GM23338 (cell line): ENCODE results near the gene SRPK2. TPM values are rescaled to one million over a fixed set of nuclear protein-coding genes. Genes with fewer than 3 reads are reported as not detected.

Experiments
- ATAC-seq: fragments of 200-7000 bp; cut with Tn5 transposase; 3 replicates; pipeline ENCODE4 v1.9.1; 2020
- DNase-seq: peaks from one replicate; pipeline ENCODE4 v3.0.0-alpha.2; 2015; ENCODE audit warnings: low spot score
- H2AFZ ChIP-seq: fragments of 200-600 bp; sonication (generic); 2 replicates; pipeline ENCODE4 v1.8.0; 2016; ENCODE audit warnings: antibody characterized with exemption, mild to moderate bottlenecking, moderate library complexity
- H3F3A ChIP-seq: fragments of 200-600 bp; sonication (generic); replicated peaks from 2 replicates; pipeline ENCODE4 v1.8.0; 2017; ENCODE audit warnings: antibody characterized with exemption, mixed run types, low read depth
- H3K27ac ChIP-seq: fragments of 200-600 bp; sonication (generic); 2 replicates; pipeline ENCODE4 v1.6.1; 2016; ENCODE audit warnings: low read depth
- H3K27me3 ChIP-seq: fragments of 200-600 bp; sonication (generic); 2 replicates; pipeline ENCODE4 v1.8.0; 2016; ENCODE audit warnings: mild to moderate bottlenecking, mixed run types, moderate library complexity; ENCODE audit not compliant: insufficient read depth
- H3K36me3 ChIP-seq: fragments of 200-600 bp; sonication (generic); 2 replicates; pipeline ENCODE4 v1.8.0; 2016; ENCODE audit warnings: mild to moderate bottlenecking; ENCODE audit not compliant: insufficient read depth
- H3K4me1 ChIP-seq: fragments of 200-600 bp; sonication (generic); 2 replicates; pipeline ENCODE4 v1.8.0; 2016; ENCODE audit warnings: mild to moderate bottlenecking, moderate library complexity; ENCODE audit not compliant: insufficient read depth
- H3K4me2 ChIP-seq: fragments of 200-600 bp; sonication (generic); 2 replicates; pipeline ENCODE4 v1.7.1; 2017; ENCODE audit warnings: mixed run types
- H3K4me3 ChIP-seq: fragments of 200-600 bp; sonication (generic); 2 replicates; pipeline ENCODE4 v1.6.1; 2016; ENCODE audit warnings: mixed run types
- H3K79me2 ChIP-seq: fragments of 200-600 bp; sonication (generic); replicated peaks from 2 replicates; pipeline ENCODE4 v1.8.0; 2017; ENCODE audit warnings: mild to moderate bottlenecking; ENCODE audit not compliant: insufficient read depth
- H3K9me2 ChIP-seq: fragments of 200-600 bp; sonication (generic); 2 replicates; pipeline ENCODE4 v1.8.0; 2017; ENCODE audit not compliant: insufficient read depth
- H4K20me1 ChIP-seq: fragments of 200-600 bp; sonication (generic); replicated peaks from 2 replicates; pipeline ENCODE4 v1.8.0; 2017; ENCODE audit warnings: mild to moderate bottlenecking; ENCODE audit not compliant: insufficient read depth
- H3K27ac Mint-ChIP-seq: 2 replicates; pipeline ENCODE4 v1.8.0; 2020; ENCODE audit warnings: inconsistent platforms, mild to moderate bottlenecking, moderate library complexity, mixed read lengths
- H3K27me3 Mint-ChIP-seq: 3 replicates; pipeline ENCODE4 v1.8.0; 2022; ENCODE audit warnings: low read depth, mild to moderate bottlenecking, moderate library complexity, mixed read lengths, inconsistent platforms; ENCODE audit not compliant: insufficient read depth, poor library complexity
- H3K36me3 Mint-ChIP-seq: 3 replicates; pipeline ENCODE4 v1.8.0; 2021; ENCODE audit warnings: low read depth, mild to moderate bottlenecking, inconsistent platforms, moderate library complexity, mixed read lengths
- H3K4me1 Mint-ChIP-seq: 3 replicates; pipeline ENCODE4 v1.8.0; 2020; ENCODE audit warnings: mild to moderate bottlenecking, inconsistent platforms, mixed read lengths
- H3K4me3 Mint-ChIP-seq: 3 replicates; pipeline ENCODE4 v1.8.0; 2021; ENCODE audit warnings: moderate library complexity, mild to moderate bottlenecking, inconsistent platforms, mixed read lengths
- H3K9me3 Mint-ChIP-seq: 3 replicates; pipeline ENCODE4 v1.8.0; 2020; ENCODE audit warnings: moderate library complexity, mild to moderate bottlenecking, inconsistent platforms, mixed read lengths
- CREB1 ChIP-seq: fragments of 250-450 bp; sonication (Bioruptor Pico); IDR thresholded peaks from 2 replicates; pipeline ENCODE4 v1.5.0; 2020; ENCODE audit warnings: low read depth, mild to moderate bottlenecking, moderate library complexity
- EZH2 ChIP-seq: fragments of 200-600 bp; sonication (generic); IDR thresholded peaks from one replicate; pipeline ENCODE4 v1.8.0; 2017; ENCODE audit warnings: antibody characterized with exemption, mild to moderate bottlenecking, low read depth; ENCODE audit not compliant: unreplicated experiment
- EZH2phosphoT487 ChIP-seq: fragments of 200-600 bp; sonication (generic); IDR thresholded peaks from one replicate; pipeline ENCODE4 v1.8.1; 2018; ENCODE audit warnings: antibody characterized with exemption; ENCODE audit not compliant: unreplicated experiment
- JUNB ChIP-seq: IDR thresholded peaks from one replicate; pipeline ENCODE4 v1.6.1; 2016; ENCODE audit warnings: antibody characterized with exemption; ENCODE audit not compliant: unreplicated experiment
- NANOG ChIP-seq: IDR thresholded peaks from 2 replicates; pipeline ENCODE4 v1.6.1; 2016; ENCODE audit warnings: antibody characterized with exemption, borderline replicate concordance
- POLR2AphosphoS5 ChIP-seq: IDR thresholded peaks from 2 replicates; pipeline ENCODE4 v1.6.1; 2016; ENCODE audit warnings: antibody characterized with exemption, low read depth
- STAT1 ChIP-seq: IDR thresholded peaks from one replicate; pipeline ENCODE4 v1.6.1; 2016; ENCODE audit warnings: antibody characterized with exemption; ENCODE audit not compliant: unreplicated experiment
- ZNF114 ChIP-seq: fragments of 250-450 bp; sonication (Bioruptor Pico); IDR thresholded peaks from 2 replicates; pipeline ENCODE4 v1.5.0; 2020; ENCODE audit warnings: mild to moderate bottlenecking, moderate library complexity
- ZNF331 ChIP-seq: fragments of 250-450 bp; sonication (Bioruptor Pico); IDR thresholded peaks from 2 replicates; pipeline ENCODE4 v1.5.0; 2020; ENCODE audit warnings: low read depth, mild to moderate bottlenecking, moderate library complexity
- polyA plus RNA-seq: library from polyadenylated mRNA; unstranded; fragments of >200 nt; fragmentation: Nextera tagmentation; extraction: Ambion mirVana; gene quantifications from 2 replicates; pipeline ENCODE4 v1.2.1, GENCODE V29; 2016
- total RNA-seq: library from RNA; depleted of rRNA; stranded (reverse); fragments of >200 nt; shearing (Covaris generic); gene quantifications from 2 replicates; pipeline ENCODE4 v1.2.3, GENCODE V29; 2014
- TF ChIP-seq, protein P1 (sequence below): fragments of 250-450 bp; sonication (Bioruptor Pico); IDR thresholded peaks from 2 replicates; pipeline ENCODE4 v1.5.0; 2020; ENCODE audit warnings: mild to moderate bottlenecking, moderate library complexity
- TF ChIP-seq, protein P2 (sequence below): IDR thresholded peaks from one replicate; pipeline ENCODE4 v1.6.1; 2018; ENCODE audit warnings: antibody characterized with exemption; ENCODE audit not compliant: unreplicated experiment
- TF ChIP-seq, protein P3 (sequence below): IDR thresholded peaks from 2 replicates; pipeline ENCODE4 v1.6.1; 2016; ENCODE audit warnings: antibody characterized with exemption
- TF ChIP-seq, protein P4 (sequence below), 2 experiments: fragments of 200-600 bp in 1 of 2; sonication (generic) in 1 of 2; conservative IDR thresholded peaks; 2 replicates each; pipeline versions ENCODE4 v1.5.1 to v1.6.1; 2016 to 2017; ENCODE audit warnings: antibody characterized with exemption in 2 of 2, low read depth in 2 of 2, mild to moderate bottlenecking in 2 of 2, moderate library complexity in 1 of 2

Gene SRPK2
- total and polyA plus RNA-seq, 2 experiments from 2014 or later: 66.3 to 91.5 TPM

DNA sequence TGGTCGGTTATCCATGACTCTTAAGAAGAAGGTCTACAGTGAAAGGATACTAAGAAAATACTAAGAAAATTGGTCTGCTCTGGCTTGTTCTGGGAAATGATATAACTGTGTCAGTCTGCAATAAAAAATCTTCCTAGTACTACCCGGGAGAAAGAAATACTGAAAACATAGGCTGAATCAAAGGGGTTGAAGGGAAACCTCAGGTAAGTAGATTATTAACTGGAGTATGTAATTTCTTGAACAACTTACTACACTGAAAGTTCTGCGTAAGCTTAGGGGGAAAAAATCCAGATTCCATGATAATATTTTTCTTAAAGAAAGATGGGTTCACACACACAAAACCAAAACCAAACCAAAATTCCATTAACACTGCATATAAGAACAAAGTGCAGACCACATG is 231.4 kb downstream of the SRPK2 start:
- Histone ChIP-seq H3K4me1 (no peaks in the 10 kb centered on the region), H3K27ac (no peak overlapping the region)
- no peak overlapping the region for H3K4me3 Mint-ChIP-seq

More for the DNA sequence above, 231.4 kb downstream of the SRPK2 start:
- Histone ChIP-seq H3K27me3 (no peaks in the 10 kb centered on the region), H3F3A (no peaks in the 10 kb centered on the region), H3K4me2 (no peak overlapping the region), H3K79me2 (no peaks in the 10 kb centered on the region; the same call in 1 of the 2 replicates), H3K4me3 (no peak overlapping the region), H3K9me2 (no peaks in the 10 kb centered on the region), H3K36me3 (no peaks in the 10 kb centered on the region), H4K20me1 (no peaks in the 10 kb centered on the region), H2AFZ (no peak overlapping the region)
- H3K36me3 Mint-ChIP-seq: no peaks in the 10 kb centered on the region; the same call in 2 of the 3 replicates
- H3K4me1 Mint-ChIP-seq: no peaks in the 10 kb centered on the region
- H3K27ac Mint-ChIP-seq: no peak overlapping the region; the same call in 1 of the 2 replicates
- no peaks in the 10 kb centered on the region for H3K9me3 Mint-ChIP-seq
- TF ChIP-seq JUNB (no peak), EZH2phosphoT487 (no peak), ZNF331 (no peak), CREB1 (CRISPR knock-in tag) (no peak), POLR2AphosphoS5 (no peak), EZH2 (no peak), NANOG (no peak), STAT1 (no peak), ZNF114 (no peak)
- TF ChIP-seq, protein P1, sequence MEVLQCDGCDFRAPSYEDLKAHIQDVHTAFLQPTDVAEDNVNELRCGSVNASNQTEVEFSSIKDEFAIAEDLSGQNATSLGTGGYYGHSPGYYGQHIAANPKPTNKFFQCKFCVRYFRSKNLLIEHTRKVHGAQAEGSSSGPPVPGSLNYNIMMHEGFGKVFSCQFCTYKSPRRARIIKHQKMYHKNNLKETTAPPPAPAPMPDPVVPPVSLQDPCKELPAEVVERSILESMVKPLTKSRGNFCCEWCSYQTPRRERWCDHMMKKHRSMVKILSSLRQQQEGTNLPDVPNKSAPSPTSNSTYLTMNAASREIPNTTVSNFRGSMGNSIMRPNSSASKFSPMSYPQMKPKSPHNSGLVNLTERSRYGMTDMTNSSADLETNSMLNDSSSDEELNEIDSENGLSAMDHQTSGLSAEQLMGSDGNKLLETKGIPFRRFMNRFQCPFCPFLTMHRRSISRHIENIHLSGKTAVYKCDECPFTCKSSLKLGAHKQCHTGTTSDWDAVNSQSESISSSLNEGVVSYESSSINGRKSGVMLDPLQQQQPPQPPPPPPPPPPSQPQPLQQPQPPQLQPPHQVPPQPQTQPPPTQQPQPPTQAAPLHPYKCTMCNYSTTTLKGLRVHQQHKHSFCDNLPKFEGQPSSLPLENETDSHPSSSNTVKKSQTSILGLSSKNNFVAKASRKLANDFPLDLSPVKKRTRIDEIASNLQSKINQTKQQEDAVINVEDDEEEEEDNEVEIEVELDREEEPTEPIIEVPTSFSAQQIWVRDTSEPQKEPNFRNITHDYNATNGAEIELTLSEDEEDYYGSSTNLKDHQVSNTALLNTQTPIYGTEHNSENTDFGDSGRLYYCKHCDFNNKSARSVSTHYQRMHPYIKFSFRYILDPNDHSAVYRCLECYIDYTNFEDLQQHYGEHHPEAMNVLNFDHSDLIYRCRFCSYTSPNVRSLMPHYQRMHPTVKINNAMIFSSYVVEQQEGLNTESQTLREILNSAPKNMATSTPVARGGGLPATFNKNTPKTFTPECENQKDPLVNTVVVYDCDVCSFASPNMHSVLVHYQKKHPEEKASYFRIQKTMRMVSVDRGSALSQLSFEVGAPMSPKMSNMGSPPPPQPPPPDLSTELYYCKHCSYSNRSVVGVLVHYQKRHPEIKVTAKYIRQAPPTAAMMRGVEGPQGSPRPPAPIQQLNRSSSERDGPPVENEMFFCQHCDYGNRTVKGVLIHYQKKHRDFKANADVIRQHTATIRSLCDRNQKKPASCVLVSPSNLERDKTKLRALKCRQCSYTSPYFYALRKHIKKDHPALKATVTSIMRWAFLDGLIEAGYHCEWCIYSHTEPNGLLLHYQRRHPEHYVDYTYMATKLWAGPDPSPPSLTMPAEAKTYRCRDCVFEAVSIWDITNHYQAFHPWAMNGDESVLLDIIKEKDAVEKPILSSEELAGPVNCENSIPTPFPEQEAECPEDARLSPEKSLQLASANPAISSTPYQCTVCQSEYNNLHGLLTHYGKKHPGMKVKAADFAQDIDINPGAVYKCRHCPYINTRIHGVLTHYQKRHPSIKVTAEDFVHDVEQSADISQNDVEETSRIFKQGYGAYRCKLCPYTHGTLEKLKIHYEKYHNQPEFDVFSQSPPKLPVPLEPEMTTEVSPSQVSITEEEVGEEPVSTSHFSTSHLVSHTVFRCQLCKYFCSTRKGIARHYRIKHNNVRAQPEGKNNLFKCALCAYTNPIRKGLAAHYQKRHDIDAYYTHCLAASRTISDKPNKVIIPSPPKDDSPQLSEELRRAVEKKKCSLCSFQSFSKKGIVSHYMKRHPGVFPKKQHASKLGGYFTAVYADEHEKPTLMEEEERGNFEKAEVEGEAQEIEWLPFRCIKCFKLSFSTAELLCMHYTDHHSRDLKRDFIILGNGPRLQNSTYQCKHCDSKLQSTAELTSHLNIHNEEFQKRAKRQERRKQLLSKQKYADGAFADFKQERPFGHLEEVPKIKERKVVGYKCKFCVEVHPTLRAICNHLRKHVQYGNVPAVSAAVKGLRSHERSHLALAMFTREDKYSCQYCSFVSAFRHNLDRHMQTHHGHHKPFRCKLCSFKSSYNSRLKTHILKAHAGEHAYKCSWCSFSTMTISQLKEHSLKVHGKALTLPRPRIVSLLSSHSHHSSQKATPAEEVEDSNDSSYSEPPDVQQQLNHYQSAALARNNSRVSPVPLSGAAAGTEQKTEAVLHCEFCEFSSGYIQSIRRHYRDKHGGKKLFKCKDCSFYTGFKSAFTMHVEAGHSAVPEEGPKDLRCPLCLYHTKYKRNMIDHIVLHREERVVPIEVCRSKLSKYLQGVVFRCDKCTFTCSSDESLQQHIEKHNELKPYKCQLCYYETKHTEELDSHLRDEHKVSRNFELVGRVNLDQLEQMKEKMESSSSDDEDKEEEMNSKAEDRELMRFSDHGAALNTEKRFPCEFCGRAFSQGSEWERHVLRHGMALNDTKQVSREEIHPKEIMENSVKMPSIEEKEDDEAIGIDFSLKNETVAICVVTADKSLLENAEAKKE: no peak
- TF ChIP-seq, protein P2, sequence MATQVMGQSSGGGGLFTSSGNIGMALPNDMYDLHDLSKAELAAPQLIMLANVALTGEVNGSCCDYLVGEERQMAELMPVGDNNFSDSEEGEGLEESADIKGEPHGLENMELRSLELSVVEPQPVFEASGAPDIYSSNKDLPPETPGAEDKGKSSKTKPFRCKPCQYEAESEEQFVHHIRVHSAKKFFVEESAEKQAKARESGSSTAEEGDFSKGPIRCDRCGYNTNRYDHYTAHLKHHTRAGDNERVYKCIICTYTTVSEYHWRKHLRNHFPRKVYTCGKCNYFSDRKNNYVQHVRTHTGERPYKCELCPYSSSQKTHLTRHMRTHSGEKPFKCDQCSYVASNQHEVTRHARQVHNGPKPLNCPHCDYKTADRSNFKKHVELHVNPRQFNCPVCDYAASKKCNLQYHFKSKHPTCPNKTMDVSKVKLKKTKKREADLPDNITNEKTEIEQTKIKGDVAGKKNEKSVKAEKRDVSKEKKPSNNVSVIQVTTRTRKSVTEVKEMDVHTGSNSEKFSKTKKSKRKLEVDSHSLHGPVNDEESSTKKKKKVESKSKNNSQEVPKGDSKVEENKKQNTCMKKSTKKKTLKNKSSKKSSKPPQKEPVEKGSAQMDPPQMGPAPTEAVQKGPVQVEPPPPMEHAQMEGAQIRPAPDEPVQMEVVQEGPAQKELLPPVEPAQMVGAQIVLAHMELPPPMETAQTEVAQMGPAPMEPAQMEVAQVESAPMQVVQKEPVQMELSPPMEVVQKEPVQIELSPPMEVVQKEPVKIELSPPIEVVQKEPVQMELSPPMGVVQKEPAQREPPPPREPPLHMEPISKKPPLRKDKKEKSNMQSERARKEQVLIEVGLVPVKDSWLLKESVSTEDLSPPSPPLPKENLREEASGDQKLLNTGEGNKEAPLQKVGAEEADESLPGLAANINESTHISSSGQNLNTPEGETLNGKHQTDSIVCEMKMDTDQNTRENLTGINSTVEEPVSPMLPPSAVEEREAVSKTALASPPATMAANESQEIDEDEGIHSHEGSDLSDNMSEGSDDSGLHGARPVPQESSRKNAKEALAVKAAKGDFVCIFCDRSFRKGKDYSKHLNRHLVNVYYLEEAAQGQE: no peak
- TF ChIP-seq, protein P3, sequence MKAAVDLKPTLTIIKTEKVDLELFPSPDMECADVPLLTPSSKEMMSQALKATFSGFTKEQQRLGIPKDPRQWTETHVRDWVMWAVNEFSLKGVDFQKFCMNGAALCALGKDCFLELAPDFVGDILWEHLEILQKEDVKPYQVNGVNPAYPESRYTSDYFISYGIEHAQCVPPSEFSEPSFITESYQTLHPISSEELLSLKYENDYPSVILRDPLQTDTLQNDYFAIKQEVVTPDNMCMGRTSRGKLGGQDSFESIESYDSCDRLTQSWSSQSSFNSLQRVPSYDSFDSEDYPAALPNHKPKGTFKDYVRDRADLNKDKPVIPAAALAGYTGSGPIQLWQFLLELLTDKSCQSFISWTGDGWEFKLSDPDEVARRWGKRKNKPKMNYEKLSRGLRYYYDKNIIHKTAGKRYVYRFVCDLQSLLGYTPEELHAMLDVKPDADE: no peak
- TF ChIP-seq, protein P4, sequence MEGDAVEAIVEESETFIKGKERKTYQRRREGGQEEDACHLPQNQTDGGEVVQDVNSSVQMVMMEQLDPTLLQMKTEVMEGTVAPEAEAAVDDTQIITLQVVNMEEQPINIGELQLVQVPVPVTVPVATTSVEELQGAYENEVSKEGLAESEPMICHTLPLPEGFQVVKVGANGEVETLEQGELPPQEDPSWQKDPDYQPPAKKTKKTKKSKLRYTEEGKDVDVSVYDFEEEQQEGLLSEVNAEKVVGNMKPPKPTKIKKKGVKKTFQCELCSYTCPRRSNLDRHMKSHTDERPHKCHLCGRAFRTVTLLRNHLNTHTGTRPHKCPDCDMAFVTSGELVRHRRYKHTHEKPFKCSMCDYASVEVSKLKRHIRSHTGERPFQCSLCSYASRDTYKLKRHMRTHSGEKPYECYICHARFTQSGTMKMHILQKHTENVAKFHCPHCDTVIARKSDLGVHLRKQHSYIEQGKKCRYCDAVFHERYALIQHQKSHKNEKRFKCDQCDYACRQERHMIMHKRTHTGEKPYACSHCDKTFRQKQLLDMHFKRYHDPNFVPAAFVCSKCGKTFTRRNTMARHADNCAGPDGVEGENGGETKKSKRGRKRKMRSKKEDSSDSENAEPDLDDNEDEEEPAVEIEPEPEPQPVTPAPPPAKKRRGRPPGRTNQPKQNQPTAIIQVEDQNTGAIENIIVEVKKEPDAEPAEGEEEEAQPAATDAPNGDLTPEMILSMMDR (conservative IDR thresholded peaks at IDR 0.05; ENCODE audit: low read depth in 2 of 2): no peak
- DNase-seq (no peak), ATAC-seq (no peak)
- H3K27me3 Mint-ChIP-seq: no peaks in the 10 kb centered on the region
